ENCODE results near the gene USH1C.

Gene USH1C

DNA sequence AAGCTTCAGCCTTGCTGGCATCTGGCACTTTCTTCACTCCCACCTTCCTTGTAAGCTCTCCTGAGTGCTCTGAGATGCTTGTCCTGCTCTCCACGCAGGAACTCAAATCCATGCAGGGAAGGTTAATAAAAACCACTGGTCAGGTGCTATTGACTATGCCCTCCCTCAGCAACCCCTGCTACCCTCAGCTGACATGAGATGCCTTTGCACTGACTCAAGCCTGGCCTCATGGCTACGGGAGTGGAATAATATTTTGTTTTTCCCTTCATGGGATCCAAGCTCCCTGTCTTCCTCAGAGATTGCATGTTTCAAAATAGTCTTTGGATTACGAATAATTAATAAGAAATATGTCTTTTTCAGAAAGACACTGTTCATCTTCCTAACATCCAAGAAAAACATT is 35.9 kb downstream of the USH1C start:
- Histone ChIP-seq H3K4me1 (ENCODE audit: insufficient read depth, low read length) (no peaks in the 10 kb centered on the region), H3K27me3 (ENCODE audit: insufficient read depth, low read length) (0 out of 2 replicates have a peak, but pooled peaks cover 4% of the 10 kb centered on the region), H3K27ac (ENCODE audit: low read length) (no peak overlapping the region), H3K36me3 (ENCODE audit: insufficient read depth, low read depth, low read length) (no peaks in the 10 kb centered on the region), H3K9me3 (ENCODE audit: insufficient read depth, low read depth, low read length) (no peaks in the 10 kb centered on the region), H3K4me3 (ENCODE audit: low read length) (no peak overlapping the region), H3K9ac (ENCODE audit: low read depth, low read length) (no peak overlapping the region)

- Histone ChIP-seq H3K27me3 (ENCODE audit: insufficient read depth, low read length) (0 out of 2 replicates have a peak, but pooled peaks cover 4% of the 10 kb centered on the region), H3K27ac (ENCODE audit: low read length) (no peak overlapping the region), H3K36me3 (ENCODE audit: insufficient read depth, low read depth, low read length) (no peaks in the 10 kb centered on the region), H3K9ac (ENCODE audit: low read depth, low read length) (no peak overlapping the region), H3K9me3 (ENCODE audit: insufficient read depth, low read depth, low read length) (no peaks in the 10 kb centered on the region), H3K4me1 (ENCODE audit: insufficient read depth, low read length) (no peaks in the 10 kb centered on the region), H3K4me3 (ENCODE audit: low read length) (no peak overlapping the region)
Observed at GRCh38 chr11:17507773-17508172, 36.4 kb downstream of the USH1C start.

- H3K27me3 ChIP-seq (ENCODE audit: insufficient read depth, low read length), result 0 out of 2 replicates have a peak, but pooled peaks cover 4% of the 10 kb centered on the region
- no peaks in the 10 kb centered on the region for H3K4me1 ChIP-seq (ENCODE audit: insufficient read depth, low read length)
- H3K9ac ChIP-seq (ENCODE audit: low read depth, low read length), result no peak overlapping the region
- H3K4me3 ChIP-seq (ENCODE audit: low read length), result no peak overlapping the region
- H3K9me3 ChIP-seq (ENCODE audit: insufficient read depth, low read depth, low read length), result no peaks in the 10 kb centered on the region
- H3K36me3 ChIP-seq (ENCODE audit: insufficient read depth, low read depth, low read length), result no peaks in the 10 kb centered on the region
- H3K27ac ChIP-seq (ENCODE audit: low read length), result no peak overlapping the region
Observed at GRCh38 chr11:17506942-17507341, 37.3 kb downstream of the USH1C start.

- 0 out of 2 replicates have a peak, but pooled peaks cover 4% of the 10 kb centered on the region for H3K27me3 ChIP-seq (ENCODE audit: insufficient read depth, low read length)
- no peaks in the 10 kb centered on the region for H3K4me1 ChIP-seq (ENCODE audit: insufficient read depth, low read length)
- no peak overlapping the region for H3K9ac ChIP-seq (ENCODE audit: low read depth, low read length)
- no peaks in the 10 kb centered on the region for H3K9me3 ChIP-seq (ENCODE audit: insufficient read depth, low read depth, low read length)
- H3K4me3 ChIP-seq (ENCODE audit: low read length), result no peak overlapping the region
- no peaks in the 10 kb centered on the region for H3K36me3 ChIP-seq (ENCODE audit: insufficient read depth, low read depth, low read length)
- no peak overlapping the region for H3K27ac ChIP-seq (ENCODE audit: low read length)
Observed at GRCh38 chr11:17506314-17506713, 37.9 kb downstream of the USH1C start.

DNA sequence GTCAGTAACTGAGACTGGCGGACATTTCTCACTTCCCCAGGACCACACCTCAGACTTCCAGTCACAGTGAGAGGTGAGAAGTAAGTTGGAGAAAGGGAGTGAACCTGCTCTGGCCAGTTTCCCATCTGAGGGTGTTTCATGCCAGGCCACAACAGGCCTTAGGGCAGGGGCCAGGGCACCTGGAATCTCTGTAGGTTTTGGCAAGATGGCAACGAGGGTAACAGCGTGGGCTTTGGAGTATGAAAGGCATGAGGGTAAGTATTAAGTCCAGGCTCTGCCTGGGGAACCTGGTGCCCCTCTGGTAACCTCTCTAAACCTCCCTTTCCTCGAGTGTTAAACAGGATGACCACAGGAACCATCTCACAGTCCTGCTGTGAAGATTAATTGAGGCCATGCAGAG is 39.1 kb downstream of the USH1C start:
- Histone ChIP-seq H3K27me3 (ENCODE audit: insufficient read depth, low read length) (0 out of 2 replicates have a peak, but pooled peaks cover 4% of the 10 kb centered on the region), H3K9me3 (ENCODE audit: insufficient read depth, low read depth, low read length) (no peaks in the 10 kb centered on the region), H3K9ac (ENCODE audit: low read depth, low read length) (no peak overlapping the region), H3K4me3 (ENCODE audit: low read length) (no peak overlapping the region), H3K36me3 (ENCODE audit: insufficient read depth, low read depth, low read length) (no peaks in the 10 kb centered on the region), H3K27ac (ENCODE audit: low read length) (no peak overlapping the region), H3K4me1 (ENCODE audit: insufficient read depth, low read length) (no peaks in the 10 kb centered on the region)

GRCh38 chr11:17504330-17505107 is 39.7 kb downstream of the USH1C start:
- H3K27ac ChIP-seq (ENCODE audit: low read length), result no peak overlapping the region
- H3K9ac ChIP-seq (ENCODE audit: low read depth, low read length), result no peak overlapping the region
- H3K36me3 ChIP-seq (ENCODE audit: insufficient read depth, low read depth, low read length), result no peaks in the 10 kb centered on the region
- H3K27me3 ChIP-seq (ENCODE audit: insufficient read depth, low read length), result 0 out of 2 replicates have a peak, but pooled peaks cover 9% of the 10 kb centered on the region
- no peaks in the 10 kb centered on the region for H3K4me1 ChIP-seq (ENCODE audit: insufficient read depth, low read length)
- H3K4me3 ChIP-seq (ENCODE audit: low read length), result no peak overlapping the region
- H3K9me3 ChIP-seq (ENCODE audit: insufficient read depth, low read depth, low read length), result no peaks in the 10 kb centered on the region

- Histone ChIP-seq H3K4me3 (ENCODE audit: low read length) (no peak overlapping the region), H3K27me3 (ENCODE audit: insufficient read depth, low read length) (0 out of 2 replicates have a peak, but pooled peaks cover 9% of the 10 kb centered on the region), H3K4me1 (ENCODE audit: insufficient read depth, low read length) (no peaks in the 10 kb centered on the region), H3K9ac (ENCODE audit: low read depth, low read length) (no peak overlapping the region), H3K36me3 (ENCODE audit: insufficient read depth, low read depth, low read length) (no peaks in the 10 kb centered on the region), H3K27ac (ENCODE audit: low read length) (no peak overlapping the region), H3K9me3 (ENCODE audit: insufficient read depth, low read depth, low read length) (no peaks in the 10 kb centered on the region)
Observed at GRCh38 chr11:17502630-17503029, 41.6 kb downstream of the USH1C start.

- Histone ChIP-seq H3K4me1 (ENCODE audit: insufficient read depth, low read length) (no peaks in the 10 kb centered on the region), H3K27ac (ENCODE audit: low read length) (no peak overlapping the region), H3K9me3 (ENCODE audit: insufficient read depth, low read depth, low read length) (no peaks in the 10 kb centered on the region), H3K36me3 (ENCODE audit: insufficient read depth, low read depth, low read length) (no peaks in the 10 kb centered on the region), H3K4me3 (ENCODE audit: low read length) (no peak overlapping the region), H3K27me3 (ENCODE audit: insufficient read depth, low read length) (peaks cover 10% of the 10 kb centered on the region; the same call in 1 of the 2 replicates), H3K9ac (ENCODE audit: low read depth, low read length) (no peak overlapping the region)
Observed at GRCh38 chr11:17500673-17501072, 43.5 kb downstream of the USH1C start.

- Histone ChIP-seq H3K9me3 (ENCODE audit: insufficient read depth, low read depth, low read length) (no peaks in the 10 kb centered on the region), H3K36me3 (ENCODE audit: insufficient read depth, low read depth, low read length) (no peaks in the 10 kb centered on the region), H3K4me1 (ENCODE audit: insufficient read depth, low read length) (no peaks in the 10 kb centered on the region), H3K27me3 (ENCODE audit: insufficient read depth, low read length) (peaks cover 10% of the 10 kb centered on the region; the same call in 1 of the 2 replicates), H3K27ac (ENCODE audit: low read length) (no peak overlapping the region), H3K9ac (ENCODE audit: low read depth, low read length) (no peak overlapping the region), H3K4me3 (ENCODE audit: low read length) (no peak overlapping the region)
Observed at GRCh38 chr11:17498475-17498874, 45.7 kb downstream of the USH1C start.

DNA sequence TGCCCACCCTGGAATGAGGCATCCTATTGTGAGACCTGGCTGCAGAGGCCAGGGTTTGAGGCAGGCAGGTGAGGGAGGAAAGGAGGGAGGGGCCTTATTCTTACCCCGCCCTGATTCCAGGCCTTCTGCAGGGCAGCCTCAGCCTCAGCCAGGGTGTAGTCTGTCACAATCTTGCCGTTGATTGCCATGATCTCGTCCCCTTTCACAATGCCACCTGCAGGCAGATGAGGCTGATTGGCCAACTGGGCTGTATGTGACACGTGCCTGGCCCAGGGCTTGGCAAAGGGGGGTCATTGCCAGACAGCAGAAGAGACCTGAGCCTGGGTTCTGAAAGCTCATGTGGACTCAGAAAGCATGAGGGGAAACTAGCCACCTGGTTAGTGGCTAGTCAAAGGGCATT is 46.2 kb downstream of the USH1C start:
- Histone ChIP-seq H3K27me3 (ENCODE audit: insufficient read depth, low read length) (peaks cover 10% of the 10 kb centered on the region; the same call in 1 of the 2 replicates), H3K4me3 (ENCODE audit: low read length) (no peak overlapping the region), H3K27ac (ENCODE audit: low read length) (no peak overlapping the region), H3K36me3 (ENCODE audit: insufficient read depth, low read depth, low read length) (no peaks in the 10 kb centered on the region), H3K4me1 (ENCODE audit: insufficient read depth, low read length) (no peaks in the 10 kb centered on the region), H3K9ac (ENCODE audit: low read depth, low read length) (no peak overlapping the region), H3K9me3 (ENCODE audit: insufficient read depth, low read depth, low read length) (no peaks in the 10 kb centered on the region)

GRCh38 chr11:17496406-17496805 is 47.8 kb downstream of the USH1C start:
- Histone ChIP-seq H3K4me1 (ENCODE audit: insufficient read depth, low read length) (no peaks in the 10 kb centered on the region), H3K9me3 (ENCODE audit: insufficient read depth, low read depth, low read length) (no peaks in the 10 kb centered on the region), H3K27me3 (ENCODE audit: insufficient read depth, low read length) (peaks cover 10% of the 10 kb centered on the region; the same call in 1 of the 2 replicates), H3K27ac (ENCODE audit: low read length) (no peak overlapping the region), H3K4me3 (ENCODE audit: low read length) (no peak overlapping the region), H3K9ac (ENCODE audit: low read depth, low read length) (no peak overlapping the region), H3K36me3 (ENCODE audit: insufficient read depth, low read depth, low read length) (no peaks in the 10 kb centered on the region)

DNA sequence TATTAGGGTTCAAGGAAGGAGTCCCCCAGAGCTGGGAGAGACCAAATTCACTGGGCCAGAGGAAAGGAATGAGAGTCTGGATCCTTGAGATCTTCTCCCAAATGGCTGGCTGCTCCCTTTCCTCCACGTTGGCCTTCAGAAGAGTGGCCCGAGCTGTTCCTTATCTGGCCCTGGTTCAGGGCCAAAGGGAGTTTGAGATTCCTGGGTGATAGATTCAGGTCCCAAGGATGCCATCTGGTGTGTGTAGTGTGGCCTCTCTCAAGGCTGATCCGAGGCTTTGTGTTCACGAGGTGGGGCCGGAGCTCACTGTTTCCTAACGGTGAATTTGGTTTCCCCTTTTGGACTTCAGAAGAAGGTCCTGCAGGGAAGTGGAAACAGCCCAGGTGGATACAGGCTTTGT is 50.2 kb downstream of the USH1C start:
- H3K4me3 ChIP-seq (ENCODE audit: low read length), result no peak overlapping the region
- no peak overlapping the region for H3K9ac ChIP-seq (ENCODE audit: low read depth, low read length)
- H3K27me3 ChIP-seq (ENCODE audit: insufficient read depth, low read length), result peaks cover 4% of the 10 kb centered on the region; the same call in 1 of the 2 replicates
- H3K4me1 ChIP-seq (ENCODE audit: insufficient read depth, low read length), result no peaks in the 10 kb centered on the region
- H3K27ac ChIP-seq (ENCODE audit: low read length), result no peak overlapping the region
- no peaks in the 10 kb centered on the region for H3K9me3 ChIP-seq (ENCODE audit: insufficient read depth, low read depth, low read length)
- H3K36me3 ChIP-seq (ENCODE audit: insufficient read depth, low read depth, low read length), result no peaks in the 10 kb centered on the region
